HepG2 (cell line): Measurements from ENCODE around the gene FGF1. TPM values are rescaled to one million over a fixed set of nuclear protein-coding genes. Genes with fewer than 3 reads are reported as not detected.

Source experiments
- ATAC-seq: fragments of 200-7000 bp; cut with Tn5 transposase; 3 replicates; pipeline ENCODE4 v1.9.1; 2020; ENCODE audit warnings: mild to moderate bottlenecking, moderate library complexity
- BruUV-seq: library from RNA; stranded (reverse); fragments of 400-500 nt; replicated peaks from 2 replicates; lab custom pipeline; 2021; lab: Mats Ljungman, UMichigan
- CTCF ChIA-PET: fragments of 300-600 bp; formaldehyde crosslinking; extraction: SDS; loops from one replicate; lab custom pipeline; 2021; ENCODE audit warnings: low total read pairs, inconsistent platforms, low intra/inter-chr PET ratio; lab: Yijun Ruan, JAX
- POLR2A ChIA-PET: fragments of 350-600 bp; sonication (Branson Sonifier 250); formaldehyde crosslinking; loops from one replicate; lab custom pipeline; 2020; ENCODE audit warnings: antibody characterized with exemption, inconsistent platforms; lab: Yijun Ruan, JAX
- DNase-seq: peaks from one replicate; pipeline ENCODE4 v3.0.0-alpha.2; 2015; ENCODE audit warnings: low spot score
- FAIRE-seq: peaks from 3 replicates; lab custom pipeline; 2011; peaks lifted over from hg19 to GRCh38; lab: Jason Lieb, UNC
- H2AFZ ChIP-seq: one replicate; pipeline ENCODE4 v1.6.1; 2011; ENCODE audit warnings: low read length, inconsistent platforms
- H3K27ac ChIP-seq: fragments of 300-600 bp; 3 replicates; pipeline ENCODE4 v1.8.0; 2011; ENCODE audit warnings: mixed run types, mild to moderate bottlenecking, mixed read lengths, low read length, inconsistent platforms; ENCODE audit not compliant: insufficient read depth; ENCODE audit errors: extremely low read length
- H3K27me3 ChIP-seq, 2 experiments: fragments of 200-600 bp in 1 of 2; 2 replicates in 1 of 2; 3 replicates in 1 of 2; pipeline versions ENCODE4 v1.6.0 to v1.8.0; 2011; ENCODE audit warnings: low read length in 2 of 2, mild to moderate bottlenecking in 2 of 2, moderate library complexity in 2 of 2, inconsistent platforms in 1 of 2; ENCODE audit not compliant: insufficient read depth in 2 of 2, control insufficient read depth in 1 of 2
- H3K36me3 ChIP-seq, 2 experiments: fragments of 200-600 bp in 1 of 2; replicated peaks in 1 of 2; 2 replicates in 1 of 2; 3 replicates in 1 of 2; pipeline versions ENCODE4 v1.5.1 to v1.8.0; 2011; ENCODE audit warnings: low read length in 2 of 2, inconsistent platforms in 1 of 2; ENCODE audit not compliant: insufficient read depth in 2 of 2, control insufficient read depth in 1 of 2
- H3K4me1 ChIP-seq: 2 replicates; pipeline ENCODE4 v1.5.1; 2012; ENCODE audit warnings: low read length, inconsistent platforms; ENCODE audit not compliant: insufficient read depth
- H3K4me2 ChIP-seq: 2 replicates; pipeline ENCODE4 v1.6.0; 2011; ENCODE audit warnings: low read depth, low read length, inconsistent platforms
- H3K4me3 ChIP-seq, 3 experiments: fragments of 200-600 bp in 1 of 3; sonication (generic), shearing (Covaris generic) in 1 of 3; replicated peaks in 1 of 3; 2 replicates each; pipeline ENCODE4 v1.5.1; 2011 to 2016; ENCODE audit warnings: low read length in 3 of 3, inconsistent platforms in 2 of 3, low read depth in 2 of 3, mild to moderate bottlenecking in 2 of 3, control low read depth in 1 of 3, mixed read lengths in 1 of 3; ENCODE audit not compliant: insufficient read depth in 1 of 3
- H3K79me2 ChIP-seq: one replicate; pipeline ENCODE4 v1.6.1; 2011; ENCODE audit warnings: low read length, inconsistent platforms; ENCODE audit not compliant: insufficient read depth
- H3K9ac ChIP-seq: 2 replicates; pipeline ENCODE4 v1.6.0; 2011; ENCODE audit warnings: mild to moderate bottlenecking, low read depth, low read length, inconsistent platforms; ENCODE audit not compliant: insufficient read depth
- H3K9me3 ChIP-seq: 2 replicates; pipeline ENCODE4 v1.5.1; 2012; ENCODE audit warnings: mild to moderate bottlenecking, low read length
- H4K20me1 ChIP-seq: 2 replicates; pipeline ENCODE4 v1.6.0; 2011; ENCODE audit warnings: inconsistent platforms, mild to moderate bottlenecking, low read length, moderate library complexity; ENCODE audit not compliant: insufficient read depth
- ARHGAP35 ChIP-seq: sonication (generic); formaldehyde crosslinking; IDR thresholded peaks from 2 replicates; pipeline ENCODE4 v1.9.0; 2022; ENCODE audit warnings: mild to moderate bottlenecking, inconsistent platforms, moderate library complexity, missing genetic modification reagents, borderline replicate concordance
- ARID3A ChIP-seq: IDR thresholded peaks from 2 replicates; pipeline ENCODE4 v1.6.1; 2012; ENCODE audit warnings: low read depth, low read length, improper control_type of control experiment
- KAT7 ChIP-seq: IDR thresholded peaks from 2 replicates; pipeline ENCODE4 v1.6.1; 2018; ENCODE audit warnings: borderline replicate concordance, missing compliant biosample characterization
- RFX1 ChIP-seq: fragments of 450-650 bp; IDR thresholded peaks from 2 replicates; pipeline ENCODE4 v1.6.1; 2017
- SAP130 ChIP-seq: IDR thresholded peaks from 2 replicates; pipeline ENCODE4 v1.6.1; 2016; ENCODE audit warnings: low read depth
- SIN3B ChIP-seq: fragments of 150-350 bp; IDR thresholded peaks from 2 replicates; pipeline ENCODE4 v1.6.1; 2014; ENCODE audit warnings: low read length
- SMARCE1 ChIP-seq: fragments of 450-650 bp; IDR thresholded peaks from 2 replicates; pipeline ENCODE4 v1.6.1; 2017; ENCODE audit warnings: borderline replicate concordance
- SNAPC2 ChIP-seq: sonication (generic); formaldehyde crosslinking; IDR thresholded peaks from 2 replicates; pipeline ENCODE4 v1.8.1; 2022; ENCODE audit warnings: mild to moderate bottlenecking, missing genetic modification reagents
- TBX2 ChIP-seq: sonication (generic); formaldehyde crosslinking; IDR thresholded peaks from 2 replicates; pipeline ENCODE4 v1.5.0; 2020; ENCODE audit warnings: missing genetic modification reagents, mild to moderate bottlenecking, borderline replicate concordance
- TEAD2 ChIP-seq: sonication (generic); formaldehyde crosslinking; IDR thresholded peaks from 2 replicates; pipeline ENCODE4 v1.9.0; 2021; ENCODE audit warnings: missing genetic modification reagents
- ZMYM4 ChIP-seq: sonication (generic); formaldehyde crosslinking; IDR thresholded peaks from 2 replicates; pipeline ENCODE4 v1.8.1; 2023; ENCODE audit warnings: mild to moderate bottlenecking, missing genetic modification reagents
- ZNF17 ChIP-seq: sonication (generic); formaldehyde crosslinking; IDR thresholded peaks from 2 replicates; pipeline ENCODE4 v1.5.0; 2020; ENCODE audit warnings: mild to moderate bottlenecking, missing genetic modification reagents
- ZNF207 ChIP-seq: fragments of 450-650 bp; IDR thresholded peaks from 2 replicates; pipeline ENCODE4 v1.6.1; 2016; ENCODE audit warnings: antibody characterized with exemption, borderline replicate concordance
- ZNF24 ChIP-seq: fragments of 450-650 bp; IDR thresholded peaks from 2 replicates; pipeline ENCODE4 v1.6.1; 2017; ENCODE audit warnings: antibody characterized with exemption, mild to moderate bottlenecking
- ZNF577 ChIP-seq: sonication (generic); formaldehyde crosslinking; IDR thresholded peaks from 2 replicates; pipeline ENCODE4 v1.4.0; 2020; ENCODE audit warnings: mild to moderate bottlenecking, low read depth, missing genetic modification reagents, borderline replicate concordance
- ZNF747 ChIP-seq: sonication (generic); formaldehyde crosslinking; IDR thresholded peaks from 2 replicates; pipeline ENCODE4 v1.8.1; 2023; ENCODE audit warnings: missing genetic modification reagents, mild to moderate bottlenecking, borderline replicate concordance
- ZNF776 ChIP-seq: sonication (generic); formaldehyde crosslinking; IDR thresholded peaks from 2 replicates; pipeline ENCODE4 v1.4.0; 2020; ENCODE audit warnings: mild to moderate bottlenecking, missing genetic modification reagents
- ZNF841 ChIP-seq: sonication (generic); formaldehyde crosslinking; IDR thresholded peaks from 2 replicates; pipeline ENCODE4 v1.8.1; 2023; ENCODE audit warnings: missing genetic modification reagents, borderline replicate concordance
- WGBS: methylation state at CpG from one replicate; pipeline ENCODE4 v1.1.6; 2017; ENCODE audit warnings: low lambda C conversion rate; 5-methylcytosine and 5-hydroxymethylcytosine counted together
- in situ Hi-C: cut with HindIII; loops from 2 replicates; pipeline ENCODE4 v1.10.0; 2017; ENCODE audit warnings: low pct_unique_long_range_greater_than_20kb; ENCODE audit not compliant: extremely low pct_ligation_motif_present
- intact Hi-C: fragments of 100-400 bp; cut with micrococcal nuclease; formaldehyde crosslinking; loops from one replicate; pipeline ENCODE4 v1.10.0; 2022; ENCODE audit not compliant: unreplicated experiment
- polyA plus RNA-seq, 8 experiments: library from polyadenylated mRNA; depleted of rRNA in 3 of 8; stranded (reverse) in 7 of 8; unstranded in 1 of 8; fragments of >200 nt; fragmentation: Illumina TruSeq in 4 of 8; extraction: Trizol in 4 of 8; gene quantifications; 2 replicates each; pipeline versions ENCODE4 v1.2.1 to v1.2.3, GENCODE V29; 2011 to 2016; ENCODE audit warnings: low read depth in 4 of 8, missing spikeins in 1 of 8, mixed read lengths in 1 of 8; ENCODE audit not compliant: insufficient read depth in 1 of 8
- total RNA-seq, 5 experiments: library from RNA; depleted of rRNA; stranded (reverse); fragments of >200 nt; fragmentation: Illumina TruSeq; extraction: Trizol; gene quantifications; 2 replicates each; pipeline ENCODE4 v1.2.3, GENCODE V29; 2016; ENCODE audit warnings: low read depth in 1 of 5
- TF ChIP-seq, protein P1 (sequence below): sonication (generic); formaldehyde crosslinking; IDR thresholded peaks from 2 replicates; pipeline ENCODE4 v1.5.1; 2020; ENCODE audit warnings: missing genetic modification reagents, mild to moderate bottlenecking, borderline replicate concordance
- TF ChIP-seq, protein P2 (sequence below): sonication (generic); formaldehyde crosslinking; IDR thresholded peaks from 2 replicates; pipeline ENCODE4 v1.8.1; 2023; ENCODE audit warnings: mild to moderate bottlenecking, moderate library complexity, missing genetic modification reagents

The FGF1 gene
- total and polyA plus RNA-seq, 2 of the 13 experiments (the other 11 are each of a cell fraction or from before 2014, with no cell fraction given), result not detected

GRCh38 chr5:142642427-142642826 is 43.5 kb downstream of the FGF1 start (continued):
- TF ChIP-seq SMARCE1 (no peak), ZNF24 (no peak), ZMYM4 (CRISPR knock-in tag) (no peak), KAT7 (no peak)

- ATAC-seq (no peak), DNase-seq (no peak), FAIRE-seq (no peak)
- POLR2A ChIA-PET, result no interaction called here
- in situ Hi-C loops, result no loop called here
- H3K79me2 ChIP-seq, result no peaks in the 10 kb centered on the region
- H3K4me2 ChIP-seq, result no peak overlapping the region
- H3K27ac ChIP-seq, result no peak overlapping the region
- BruUV-seq, result no TSS peak
- H3K27me3 ChIP-seq, result peaks cover 0 to 6% of the 10 kb centered on the region in 2 experiments; a peak in 3 of 5 replicates
- H3K9me3 ChIP-seq, result no peaks in the 10 kb centered on the region
- H3K4me1 ChIP-seq, result 0 out of 2 replicates have a peak, but pooled peaks cover 10% of the 10 kb centered on the region
- H3K9ac ChIP-seq, result no peak overlapping the region
- no peaks in the 10 kb centered on the region for H4K20me1 ChIP-seq
- CTCF ChIA-PET, result no interaction called here
- no peaks in the 10 kb centered on the region for H3K36me3 ChIP-seq
- WGBS, result 26% methylated on average over 4 of the region's 4 CpGs
- H2AFZ ChIP-seq, result no peak overlapping the region
- intact Hi-C loops, result no loop called here
- no peak overlapping the region for H3K4me3 ChIP-seq
- TF ChIP-seq, protein P1, sequence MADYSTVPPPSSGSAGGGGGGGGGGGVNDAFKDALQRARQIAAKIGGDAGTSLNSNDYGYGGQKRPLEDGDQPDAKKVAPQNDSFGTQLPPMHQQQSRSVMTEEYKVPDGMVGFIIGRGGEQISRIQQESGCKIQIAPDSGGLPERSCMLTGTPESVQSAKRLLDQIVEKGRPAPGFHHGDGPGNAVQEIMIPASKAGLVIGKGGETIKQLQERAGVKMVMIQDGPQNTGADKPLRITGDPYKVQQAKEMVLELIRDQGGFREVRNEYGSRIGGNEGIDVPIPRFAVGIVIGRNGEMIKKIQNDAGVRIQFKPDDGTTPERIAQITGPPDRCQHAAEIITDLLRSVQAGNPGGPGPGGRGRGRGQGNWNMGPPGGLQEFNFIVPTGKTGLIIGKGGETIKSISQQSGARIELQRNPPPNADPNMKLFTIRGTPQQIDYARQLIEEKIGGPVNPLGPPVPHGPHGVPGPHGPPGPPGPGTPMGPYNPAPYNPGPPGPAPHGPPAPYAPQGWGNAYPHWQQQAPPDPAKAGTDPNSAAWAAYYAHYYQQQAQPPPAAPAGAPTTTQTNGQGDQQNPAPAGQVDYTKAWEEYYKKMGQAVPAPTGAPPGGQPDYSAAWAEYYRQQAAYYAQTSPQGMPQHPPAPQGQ (CRISPR knock-in tag), result no peak
- TF ChIP-seq TBX2 (CRISPR knock-in tag), result no peak
- no peak for TF ChIP-seq SIN3B
- TF ChIP-seq ZNF776 (CRISPR knock-in tag), result no peak
- no peak for TF ChIP-seq ZNF577 (CRISPR knock-in tag)
- no peak for TF ChIP-seq ZNF207
- no peak for TF ChIP-seq ZNF17 (CRISPR knock-in tag)
- no peak for TF ChIP-seq RFX1
- TF ChIP-seq ZNF747 (CRISPR knock-in tag), result no peak
- TF ChIP-seq ZNF841 (CRISPR knock-in tag), result no peak
- no peak for TF ChIP-seq TEAD2 (CRISPR knock-in tag)
- TF ChIP-seq ARHGAP35 (CRISPR knock-in tag), result no peak
- TF ChIP-seq SAP130 (CRISPR knock-in tag), result no peak
- TF ChIP-seq SNAPC2 (CRISPR knock-in tag), result no peak
- TF ChIP-seq, protein P2, sequence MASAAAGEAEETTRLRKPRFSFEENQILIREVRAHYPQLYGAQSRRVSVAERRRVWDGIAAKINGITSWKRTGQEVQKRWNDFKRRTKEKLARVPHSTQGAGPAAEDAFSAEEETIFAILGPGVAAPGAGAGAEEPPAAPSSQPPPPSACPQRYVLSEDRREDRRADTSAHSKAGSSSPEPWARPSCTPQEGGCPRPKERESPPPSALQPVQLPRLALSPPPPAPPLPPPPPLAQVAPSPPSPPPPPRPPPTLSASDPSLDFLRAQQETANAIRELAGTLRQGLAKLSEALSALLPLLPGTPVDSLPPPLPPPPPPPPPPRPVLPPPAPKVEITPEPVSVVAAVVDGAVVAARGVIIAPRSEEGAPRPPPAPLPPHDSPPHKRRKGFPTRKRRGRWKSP (CRISPR knock-in tag), result no peak
- no peak for TF ChIP-seq ARID3A
These were observed 44.2 kb downstream of the FGF1 start for GRCh38 chr5:142641711-142642110.
